ENCODE data around the gene CPNE8.

DNA sequence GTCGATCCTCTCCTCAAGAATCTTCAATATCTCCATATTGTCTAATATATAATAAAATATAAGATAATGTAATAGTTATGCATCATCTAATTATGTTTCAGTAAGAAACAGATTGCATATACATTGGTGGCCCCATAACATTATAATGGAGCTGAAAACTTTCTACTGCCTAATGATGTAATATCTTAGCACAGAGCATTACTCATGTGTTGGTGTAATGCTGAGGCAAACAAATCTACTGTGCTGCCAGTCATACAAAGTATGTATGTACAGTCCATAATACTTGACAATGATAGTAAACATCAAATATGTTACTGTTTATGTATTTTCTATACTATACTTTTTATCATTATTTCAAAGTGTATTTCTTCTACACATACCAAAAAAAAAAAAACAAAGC, 128.7 kb downstream of the CPNE8 start:
- TF ChIP-seq POLR2A (IDR thresholded peaks at IDR 0.05; ENCODE audit: extremely low read depth, insufficient read length), result no peak
- TF ChIP-seq, protein P1, sequence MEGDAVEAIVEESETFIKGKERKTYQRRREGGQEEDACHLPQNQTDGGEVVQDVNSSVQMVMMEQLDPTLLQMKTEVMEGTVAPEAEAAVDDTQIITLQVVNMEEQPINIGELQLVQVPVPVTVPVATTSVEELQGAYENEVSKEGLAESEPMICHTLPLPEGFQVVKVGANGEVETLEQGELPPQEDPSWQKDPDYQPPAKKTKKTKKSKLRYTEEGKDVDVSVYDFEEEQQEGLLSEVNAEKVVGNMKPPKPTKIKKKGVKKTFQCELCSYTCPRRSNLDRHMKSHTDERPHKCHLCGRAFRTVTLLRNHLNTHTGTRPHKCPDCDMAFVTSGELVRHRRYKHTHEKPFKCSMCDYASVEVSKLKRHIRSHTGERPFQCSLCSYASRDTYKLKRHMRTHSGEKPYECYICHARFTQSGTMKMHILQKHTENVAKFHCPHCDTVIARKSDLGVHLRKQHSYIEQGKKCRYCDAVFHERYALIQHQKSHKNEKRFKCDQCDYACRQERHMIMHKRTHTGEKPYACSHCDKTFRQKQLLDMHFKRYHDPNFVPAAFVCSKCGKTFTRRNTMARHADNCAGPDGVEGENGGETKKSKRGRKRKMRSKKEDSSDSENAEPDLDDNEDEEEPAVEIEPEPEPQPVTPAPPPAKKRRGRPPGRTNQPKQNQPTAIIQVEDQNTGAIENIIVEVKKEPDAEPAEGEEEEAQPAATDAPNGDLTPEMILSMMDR (IDR thresholded peaks at IDR 0.05; ENCODE audit: low read depth, low read length), result no peak
- TF ChIP-seq, protein P2, sequence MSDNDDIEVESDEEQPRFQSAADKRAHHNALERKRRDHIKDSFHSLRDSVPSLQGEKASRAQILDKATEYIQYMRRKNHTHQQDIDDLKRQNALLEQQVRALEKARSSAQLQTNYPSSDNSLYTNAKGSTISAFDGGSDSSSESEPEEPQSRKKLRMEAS (IDR thresholded peaks at IDR 0.05; ENCODE audit: low read depth, low read length), result no peak
